Measurements from ENCODE around the gene TXLNB. TPM values are rescaled to one million over a fixed set of nuclear protein-coding genes. Genes with fewer than 3 reads are reported as not detected.

Gene TXLNB
- polyA plus RNA-seq, 4 donors: 1.7 to 9.9 (median 2.3) TPM

Other genes starting within 250 kb of the TXLNB start
- gene HECA, start 156.9 kb downstream of the TXLNB start, polyA plus RNA-seq (ENCODE audit: insufficient read length in 4 of 4): 10 to 100 TPM; 16.1 to 19.1 (median 17.6) TPM
- gene CITED2, start 82.7 kb upstream of the TXLNB start, polyA plus RNA-seq (ENCODE audit: insufficient read length in 4 of 4): 100 to 1,000 TPM; 104 to 202 (median 163) TPM